K562 (cell line): Measurements from ENCODE around the gene MMS19. TPM values are rescaled to one million over a fixed set of nuclear protein-coding genes. Genes with fewer than 3 reads are reported as not detected.

Experiments
- CBX2 ChIP-seq: fragments of 200-600 bp; sonication (generic); IDR thresholded peaks from one replicate; pipeline ENCODE4 v1.6.1; 2012; ENCODE audit warnings: mild to moderate bottlenecking, low read length, inconsistent platforms; ENCODE audit not compliant: insufficient read depth, poor library complexity, severe bottlenecking
- CREM ChIP-seq: IDR thresholded peaks from 2 replicates; pipeline ENCODE4 v1.6.1; 2014; ENCODE audit warnings: antibody characterized with exemption, low read depth
- CSDE1 ChIP-seq, 2 experiments: fragments of 450-650 bp; IDR thresholded peaks; 2 replicates each; pipeline ENCODE4 v1.6.1; 2016; ENCODE audit warnings: mild to moderate bottlenecking in 1 of 2
- DACH1 ChIP-seq: fragments of 450-650 bp; IDR thresholded peaks from 2 replicates; pipeline ENCODE4 v1.6.1; 2018; ENCODE audit not compliant: partially characterized antibody
- DNMT1 ChIP-seq: fragments of 450-650 bp; IDR thresholded peaks from 2 replicates; pipeline ENCODE4 v1.6.1; 2016; ENCODE audit warnings: antibody characterized with exemption, mild to moderate bottlenecking
- FOSL1 ChIP-seq: fragments of 200-800 bp; sonication (Bioruptor generic); conservative IDR thresholded peaks from 2 replicates; pipeline ENCODE4 v1.6.1; 2016; ENCODE audit warnings: missing genetic modification characterization, missing compliant biosample characterization
- KDM1A ChIP-seq, 2 experiments: fragments of 450-650 bp; IDR thresholded peaks; 2 replicates each; pipeline ENCODE4 v1.6.1; 2016; ENCODE audit warnings: mild to moderate bottlenecking in 2 of 2
- MAZ ChIP-seq, 2 experiments: fragments of 450-650 bp in 1 of 2; sonication (generic) in 1 of 2; formaldehyde crosslinking; IDR thresholded peaks in 1 of 2; conservative IDR thresholded peaks in 1 of 2; 2 replicates each; pipeline versions ENCODE4 v1.4.0 to v1.5.0; 2020; ENCODE audit warnings: mild to moderate bottlenecking in 1 of 2, missing genetic modification reagents in 1 of 2
- MTA3 ChIP-seq: fragments of 450-650 bp; formaldehyde crosslinking; IDR thresholded peaks from 2 replicates; pipeline ENCODE4 v1.6.1; 2017; ENCODE audit warnings: mild to moderate bottlenecking, borderline replicate concordance
- RFX1 ChIP-seq: fragments of 450-650 bp; IDR thresholded peaks from 2 replicates; pipeline ENCODE4 v1.6.1; 2016; ENCODE audit warnings: mild to moderate bottlenecking, moderate library complexity
- SPI1 ChIP-seq: IDR thresholded peaks from 2 replicates; pipeline ENCODE4 v1.6.1; 2011; ENCODE audit warnings: low read depth, low read length, control low read depth, borderline replicate concordance
- THRA ChIP-seq: fragments of 450-650 bp; IDR thresholded peaks from 2 replicates; pipeline ENCODE4 v1.6.1; 2017; ENCODE audit warnings: mild to moderate bottlenecking, moderate library complexity
- ZBTB34 ChIP-seq: fragments of 250-450 bp; sonication (Bioruptor Pico); IDR thresholded peaks from 2 replicates; pipeline ENCODE4 v1.8.0; 2021; ENCODE audit warnings: mild to moderate bottlenecking, moderate library complexity
- ZBTB40 ChIP-seq, 2 experiments: fragments of 450-650 bp in 1 of 2; sonication (generic) in 1 of 2; formaldehyde crosslinking in 1 of 2; IDR thresholded peaks; 2 replicates each; pipeline versions ENCODE4 v1.7.1 to v1.9.0; 2016 to 2022; ENCODE audit warnings: inconsistent platforms in 1 of 2, mild to moderate bottlenecking in 1 of 2, missing genetic modification reagents in 1 of 2
- ZEB2 ChIP-seq: fragments of 450-650 bp; IDR thresholded peaks from 2 replicates; pipeline ENCODE4 v1.6.1; 2016
- ZNF184 ChIP-seq: sonication (generic); formaldehyde crosslinking; IDR thresholded peaks from 2 replicates; pipeline ENCODE4 v1.5.0; 2020; ENCODE audit warnings: missing genetic modification reagents
- ZSCAN29 ChIP-seq: fragments of 450-650 bp; IDR thresholded peaks from 2 replicates; pipeline ENCODE4 v1.6.1; 2017
- polyA plus RNA-seq, 8 experiments: library from polyadenylated mRNA; depleted of rRNA in 4 of 8; stranded (reverse) in 5 of 8; unstranded in 3 of 8; fragments of >200 nt; fragmentation: Nextera tagmentation in 2 of 8; fragmentation: Illumina TruSeq in 1 of 8; extraction: Ambion mirVana in 2 of 8; extraction: Trizol in 1 of 8; gene quantifications; 2 replicates each; pipeline versions ENCODE4 v1.2.1 to v1.2.3, GENCODE V29; 2011 to 2014; ENCODE audit warnings: inconsistent platforms in 1 of 8, missing spikeins in 1 of 8
- total RNA-seq, 7 experiments: library from RNA; depleted of rRNA in 6 of 7; stranded (reverse); fragments of >200 nt in 6 of 7; fragmentation: Illumina TruSeq in 2 of 7; extraction: Trizol in 2 of 7; gene quantifications; 2 replicates each; pipeline versions ENCODE4 v1.2.1 to v1.2.3, GENCODE V29; 2011 to 2021; ENCODE audit warnings: low replicate concordance in 1 of 7

MMS19 gene
- total and polyA plus RNA-seq, 9 of the 15 experiments (the other 6 are each of a cell fraction or from before 2014, with no cell fraction given): 40.1 to 110 (median 62.9) TPM

GRCh38 chr10:97497572-97498075 lies 598 bp downstream of the MMS19 start (continued):
- TF ChIP-seq ZBTB40 (IDR thresholded peaks at IDR 0.05) (no peak), ZBTB40 (CRISPR knock-in tag; IDR thresholded peaks at IDR 0.05) (no peak), RFX1 (no peak), SPI1 (no peak), CBX2 (no peak), CREM (peak; percentile 85), DACH1 (no peak), ZEB2 (no peak), CSDE1 (IDR thresholded peaks at IDR 0.05) (no peak), ZBTB34 (CRISPR knock-in tag) (no peak), DNMT1 (no peak), MAZ (CRISPR knock-in tag; conservative IDR thresholded peaks at IDR 0.05 in 1 of 2, IDR thresholded peaks at IDR 0.05 in 1 of 2) (no peak), MTA3 (no peak), THRA (no peak), FOSL1 (no peak), KDM1A (IDR thresholded peaks at IDR 0.05) (no peak), ZSCAN29 (no peak), ZNF184 (CRISPR knock-in tag) (no peak)
